NCI-H510A treated with DMSO at 0.1 percent for 48 hours (cell line): ENCODE data around the gene YEATS4.
A peak's percentile ranks its signal among the peaks of the same experiment; 100 is the strongest.

Source experiments
- DNase-seq: peaks from one replicate; lab custom pipeline; 2025; lab: John Stamatoyannopoulos, UW

Gene YEATS4

GRCh38 chr12:69392179-69392928 lies 32.8 kb downstream of the YEATS4 start:
- DNase-seq: no peak

GRCh38 chr12:69396041-69396440 lies 36.5 kb downstream of the YEATS4 start:
- DNase-seq: no peak

GRCh38 chr12:69396963-69397362 lies 37.4 kb downstream of the YEATS4 start:
- no peak for DNase-seq

- no peak for DNase-seq
Measured at GRCh38 chr12:69397978-69398377, 38.4 kb downstream of the YEATS4 start.

- no peak for DNase-seq
Measured at GRCh38 chr12:69401940-69402339, 42.4 kb downstream of the YEATS4 start.

- DNase-seq: no peak
Measured at GRCh38 chr12:69404851-69405565, 45.5 kb downstream of the YEATS4 start.

GRCh38 chr12:69405566-69405865 lies 46.0 kb downstream of the YEATS4 start:
- DNase-seq: no peak

GRCh38 chr12:69406217-69406616 lies 46.7 kb downstream of the YEATS4 start:
- no peak for DNase-seq

- no peak for DNase-seq
Measured at GRCh38 chr12:69410571-69410970, 51.0 kb downstream of the YEATS4 start.

- no peak for DNase-seq
Measured at GRCh38 chr12:69412655-69413054, 53.1 kb downstream of the YEATS4 start.

- peak; percentile 5 for DNase-seq
Measured at GRCh38 chr12:69415471-69416275, 56.1 kb downstream of the YEATS4 start.

GRCh38 chr12:69417231-69417630 lies 57.7 kb downstream of the YEATS4 start:
- no peak for DNase-seq

GRCh38 chr12:69417741-69418167 lies 58.2 kb downstream of the YEATS4 start:
- DNase-seq: no peak

GRCh38 chr12:69419701-69420100 lies 60.2 kb downstream of the YEATS4 start:
- DNase-seq: no peak

GRCh38 chr12:69421548-69421947 lies 62.0 kb downstream of the YEATS4 start:
- DNase-seq: no peak

- no peak for DNase-seq
Measured at GRCh38 chr12:69423037-69423905, 63.7 kb downstream of the YEATS4 start.

- no peak for DNase-seq
Measured at GRCh38 chr12:69425417-69425816, 65.9 kb downstream of the YEATS4 start.

GRCh38 chr12:69428351-69429073 lies 69.0 kb downstream of the YEATS4 start:
- DNase-seq: no peak

- no peak for DNase-seq
Measured at GRCh38 chr12:69430942-69431590, 71.5 kb downstream of the YEATS4 start.

- DNase-seq: no peak
Measured at GRCh38 chr12:69431591-69432222, 72.2 kb downstream of the YEATS4 start.
